ENCODE measurements around the gene C4orf33. TPM values are rescaled to one million over a fixed set of nuclear protein-coding genes. Genes with fewer than 3 reads are reported as not detected.

Gene C4orf33, protein sequence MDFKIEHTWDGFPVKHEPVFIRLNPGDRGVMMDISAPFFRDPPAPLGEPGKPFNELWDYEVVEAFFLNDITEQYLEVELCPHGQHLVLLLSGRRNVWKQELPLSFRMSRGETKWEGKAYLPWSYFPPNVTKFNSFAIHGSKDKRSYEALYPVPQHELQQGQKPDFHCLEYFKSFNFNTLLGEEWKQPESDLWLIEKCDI
- total RNA-seq (2014; rRNA removed; shearing (Covaris generic)) (8.6 and 11.8 TPM in 2 replicates), total RNA-seq (2022) (16.0 and 18.6 TPM in 2 replicates), Bru-seq, nascent RNA (percentile 59 among the genes with signal in this experiment), BruChase-seq, experiment 1, labeled RNA remaining after a 6-hour chase (percentile 54 among the genes with signal in this experiment), BruChase-seq, experiment 2, labeled RNA remaining after a 2-hour chase (percentile 63 among the genes with signal in this experiment)
- long read RNA-seq, full-length matches to known transcripts: 34 of 42 reads
- long read RNA-seq, partial matches to known transcripts: 1 of 42 reads
- long read RNA-seq, other reads (novel, unspliced or antisense): 7 of 42 reads

DNA sequence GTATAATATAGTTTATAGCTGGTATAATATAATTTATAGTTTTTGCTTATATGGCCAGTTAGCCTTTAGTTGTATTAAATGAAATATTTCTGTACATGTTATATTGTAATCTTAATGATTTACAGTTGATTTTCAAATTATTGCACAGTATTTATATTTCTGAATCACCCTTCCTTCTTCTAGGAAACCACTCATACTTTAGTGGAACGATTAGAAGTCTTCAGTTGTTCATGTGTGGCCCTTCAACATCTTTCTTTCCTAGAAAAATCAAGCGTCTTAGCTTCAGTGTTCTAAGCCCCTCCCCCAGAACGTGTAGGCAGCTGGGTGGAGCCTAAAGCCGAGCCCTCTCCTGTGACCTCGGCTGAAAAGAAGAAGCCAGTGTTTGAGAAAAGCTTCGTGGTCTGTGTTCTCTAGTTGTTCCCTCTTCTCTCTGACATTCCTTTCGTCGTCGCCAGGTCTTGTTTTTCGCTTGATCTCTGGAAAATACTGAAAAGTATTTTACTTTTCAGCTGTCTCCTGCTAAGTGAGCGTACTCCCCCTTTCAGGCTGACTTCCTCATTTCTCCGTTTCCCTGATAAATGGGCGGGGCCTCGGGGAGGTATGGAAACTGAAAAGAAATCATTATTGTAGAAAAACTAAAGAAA is at the start of gene C4orf33:
Gene C4orf33 (plus strand): TSS at position 342 of the 644 bp plus-strand sequence. CDS start 6,459 bp downstream, outside the sequence.
- H3K79me2 ChIP-seq (ENCODE audit: insufficient read depth, low read depth, low read length): peaks cover 35% of the 10 kb centered on the region

DNA sequence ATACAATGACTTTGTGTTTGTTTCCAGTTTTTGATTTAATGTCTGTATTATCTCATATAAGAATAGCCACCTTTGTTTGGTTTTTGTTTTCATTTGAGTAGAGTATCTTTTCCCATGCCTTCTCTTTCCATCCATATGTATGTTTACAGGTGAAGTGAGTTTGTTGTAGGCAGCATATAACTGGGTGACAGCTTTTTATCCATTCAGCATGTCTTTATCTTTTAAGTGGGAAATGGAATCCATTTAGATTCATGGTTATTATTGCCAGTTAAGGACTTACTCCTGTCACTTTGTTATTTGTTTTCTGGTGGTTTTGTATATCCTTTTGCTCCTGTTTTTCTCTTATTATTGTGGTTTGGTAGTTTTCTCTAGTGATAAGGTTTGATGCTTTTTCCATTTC is 36.9 kb upstream of the C4orf33 start:
- Histone ChIP-seq H3K4me3 (ENCODE audit: low read depth, low read length, poor library complexity, severe bottlenecking) (no peak overlapping the region), H3K9me3 (ENCODE audit: low read length) (peaks cover 57% of the 10 kb centered on the region; the same call in 1 of the 2 replicates), H2AFZ (ENCODE audit: low read length) (no peak overlapping the region), H3K27ac (ENCODE audit: low read depth, low read length, poor library complexity, severe bottlenecking) (no peak overlapping the region), H3K4me1 (ENCODE audit: insufficient read depth, low read length, poor library complexity, severe bottlenecking) (no peaks in the 10 kb centered on the region), H3K36me3 (ENCODE audit: insufficient read depth, low read length) (peaks cover 38% of the 10 kb centered on the region), H3K4me2 (ENCODE audit: low read length) (no peak overlapping the region), H4K20me1 (ENCODE audit: insufficient read depth, low read length) (no peaks in the 10 kb centered on the region), H3K79me2 (ENCODE audit: insufficient read depth, low read depth, low read length) (no peaks in the 10 kb centered on the region), H3K9me2 (ENCODE audit: insufficient read depth, low read length) (no peaks in the 10 kb centered on the region)
- no TSS peak for BruUV-seq (replicated peaks)
- CTCF ChIA-PET (ENCODE audit: unreplicated experiment): no interaction called here
- DNase-seq (ENCODE audit: low spot score): no peak
- POLR2A ChIA-PET: interaction anchor here (0.6 kb wide), 1 partner anchor 13 kb away, joined by 3 read pairs; no protein-coding TSS in a partner anchor
- TF ChIP-seq, protein P1, sequence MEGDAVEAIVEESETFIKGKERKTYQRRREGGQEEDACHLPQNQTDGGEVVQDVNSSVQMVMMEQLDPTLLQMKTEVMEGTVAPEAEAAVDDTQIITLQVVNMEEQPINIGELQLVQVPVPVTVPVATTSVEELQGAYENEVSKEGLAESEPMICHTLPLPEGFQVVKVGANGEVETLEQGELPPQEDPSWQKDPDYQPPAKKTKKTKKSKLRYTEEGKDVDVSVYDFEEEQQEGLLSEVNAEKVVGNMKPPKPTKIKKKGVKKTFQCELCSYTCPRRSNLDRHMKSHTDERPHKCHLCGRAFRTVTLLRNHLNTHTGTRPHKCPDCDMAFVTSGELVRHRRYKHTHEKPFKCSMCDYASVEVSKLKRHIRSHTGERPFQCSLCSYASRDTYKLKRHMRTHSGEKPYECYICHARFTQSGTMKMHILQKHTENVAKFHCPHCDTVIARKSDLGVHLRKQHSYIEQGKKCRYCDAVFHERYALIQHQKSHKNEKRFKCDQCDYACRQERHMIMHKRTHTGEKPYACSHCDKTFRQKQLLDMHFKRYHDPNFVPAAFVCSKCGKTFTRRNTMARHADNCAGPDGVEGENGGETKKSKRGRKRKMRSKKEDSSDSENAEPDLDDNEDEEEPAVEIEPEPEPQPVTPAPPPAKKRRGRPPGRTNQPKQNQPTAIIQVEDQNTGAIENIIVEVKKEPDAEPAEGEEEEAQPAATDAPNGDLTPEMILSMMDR (conservative IDR thresholded peaks at IDR 0.05; ENCODE audit: low read length): no peak
- no peak for TF ChIP-seq EZH2phosphoT487 (IDR thresholded peaks at IDR 0.05; ENCODE audit: borderline replicate concordance, low read depth, low read length)
- intact Hi-C loops (cut with micrococcal nuclease; ENCODE audit: unreplicated experiment): no loop called here

More for the DNA sequence above, at the start of gene C4orf33:
- TF ChIP-seq EZH2phosphoT487 (IDR thresholded peaks at IDR 0.05; ENCODE audit: borderline replicate concordance, low read depth, low read length): no peak
- TF ChIP-seq, protein P1 (conservative IDR thresholded peaks at IDR 0.05; ENCODE audit: low read length): no peak
- Histone ChIP-seq H3K4me3 (ENCODE audit: low read depth, low read length, poor library complexity, severe bottlenecking) (peak within 1 kb of the TSS; percentile 88), H3K9me3 (ENCODE audit: low read length) (no peaks in the 10 kb centered on the region), H2AFZ (ENCODE audit: low read length) (peak within 1 kb of the TSS; percentile 85), H3K27ac (ENCODE audit: low read depth, low read length, poor library complexity, severe bottlenecking) (peak within 1 kb of the TSS; percentile 35), H3K36me3 (ENCODE audit: insufficient read depth, low read length) (no peaks in the 10 kb centered on the region), H3K9me2 (ENCODE audit: insufficient read depth, low read length) (no peaks in the 10 kb centered on the region), H3K4me2 (ENCODE audit: low read length) (peak within 1 kb of the TSS; percentile 83), H3K4me1 (ENCODE audit: insufficient read depth, low read length, poor library complexity, severe bottlenecking) (peaks cover 29% of the 10 kb centered on the region), H4K20me1 (ENCODE audit: insufficient read depth, low read length) (peaks cover 13% of the 10 kb centered on the region; the same call in 1 of the 2 replicates)
- ChIA-PET POLR2A (interaction anchor here (0.6 to 4.3 kb wide), 3 partner anchors 8 to 282 kb away, joined by 3 to 32 read pairs (median 10); no protein-coding TSS in a partner anchor), CTCF (ENCODE audit: unreplicated experiment) (no interaction called here)
- DNase-seq (ENCODE audit: low spot score): peak; percentile 87
- intact Hi-C loops (cut with micrococcal nuclease; ENCODE audit: unreplicated experiment): loop anchor here (10.0 kb wide), 1 partner anchor 1131 kb away; the partner anchor contains the start of genes ABHD18 and MFSD8
- BruUV-seq (replicated peaks): no TSS peak
